Activated CD4-positive, alpha-beta T cell treated with anti-CD3 and anti-CD28 coated beads for 48 hours (primary cell): ENCODE measurements around the gene RASL11A.
"Not testable (repeated sequence)": the region's sequence is repeated elsewhere in the genome, so short reads cannot be mapped to it uniquely, and the experiment has no call there.

ENCODE experiments used
- DNase-seq: peaks from one replicate; pipeline ENCODE4 v3.0.0-alpha.2; 2020

Gene RASL11A

DNA sequence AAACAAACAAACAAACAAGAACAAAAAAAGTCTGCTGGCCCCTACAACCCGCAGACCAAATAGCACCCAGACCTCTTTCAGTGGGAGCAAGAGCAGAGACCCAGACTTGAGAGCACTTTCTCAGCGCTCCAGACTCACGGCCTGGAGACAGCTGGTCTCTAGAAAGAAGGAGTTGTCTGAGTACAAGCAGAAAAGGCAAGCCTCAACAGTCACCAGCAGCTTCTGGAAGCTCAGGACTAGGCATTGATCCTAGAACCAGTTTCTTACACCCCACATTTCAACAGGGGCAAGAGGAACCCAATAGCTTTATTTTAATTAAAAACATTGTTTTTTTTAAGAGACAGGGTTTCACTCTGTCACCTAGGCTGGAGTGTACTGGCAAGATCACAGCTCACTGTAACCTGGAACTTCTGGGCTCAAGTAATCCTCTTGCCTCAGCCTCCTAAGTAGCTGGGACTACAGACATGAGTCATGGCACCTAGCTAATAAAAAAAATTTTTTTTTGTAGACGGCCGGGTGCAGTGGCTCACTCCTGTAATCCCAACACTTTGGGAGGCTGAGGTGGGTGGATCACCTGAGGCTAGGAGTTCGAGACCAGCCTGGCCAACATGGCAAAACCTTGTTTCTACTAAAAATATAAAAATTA is 30.4 kb downstream of the RASL11A start:
- DNase-seq: no peak

DNA sequence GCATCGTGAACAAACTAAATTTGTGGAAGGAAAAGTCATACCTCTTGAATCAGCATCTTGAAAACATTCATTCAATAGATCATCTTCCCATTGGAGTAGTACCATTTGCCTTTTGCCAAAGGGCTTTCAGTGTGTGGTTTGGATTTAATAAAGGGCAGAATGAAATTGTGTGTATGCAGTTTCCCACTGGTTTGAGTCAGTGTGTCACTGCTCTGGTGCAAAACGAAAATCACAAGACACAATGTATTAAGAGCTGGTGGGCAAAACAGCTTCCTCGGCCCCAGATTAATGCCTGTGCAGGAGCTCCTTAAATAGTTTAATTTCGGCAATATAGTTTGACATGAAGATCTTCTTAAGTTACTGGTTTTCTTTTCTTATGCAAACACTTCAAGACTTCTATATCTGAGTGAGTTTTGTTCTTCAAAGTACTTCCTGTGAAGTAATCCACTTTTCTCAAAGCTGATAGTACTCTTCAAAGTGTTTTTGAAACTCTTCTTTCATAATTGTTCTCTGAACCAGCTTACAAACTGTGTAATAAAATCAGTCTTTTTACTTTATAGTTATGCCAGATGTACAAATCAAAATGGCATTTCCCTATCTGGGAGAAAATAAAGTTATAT is 32.1 kb downstream of the RASL11A start:
- DNase-seq: no peak

DNA sequence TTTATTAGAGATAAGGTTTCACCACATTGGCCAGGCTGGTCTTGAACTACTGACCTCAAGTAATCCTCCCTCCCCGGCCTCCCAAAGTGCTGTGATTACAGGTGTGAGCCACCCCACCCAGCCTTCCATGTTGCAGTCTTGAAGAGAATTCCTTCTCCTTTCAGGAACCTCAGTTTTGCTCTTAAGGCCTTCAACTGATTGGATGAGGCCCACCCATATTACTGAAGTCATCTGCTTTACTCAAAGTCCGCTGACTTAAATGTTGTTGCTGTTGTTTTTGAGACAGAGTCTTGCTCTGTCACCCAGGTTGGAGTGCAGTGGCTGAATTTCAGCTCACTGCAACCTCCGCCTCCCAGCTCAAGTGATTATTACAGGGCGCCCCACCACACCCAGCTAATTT is 33.5 kb downstream of the RASL11A start:
- no peak for DNase-seq

DNA sequence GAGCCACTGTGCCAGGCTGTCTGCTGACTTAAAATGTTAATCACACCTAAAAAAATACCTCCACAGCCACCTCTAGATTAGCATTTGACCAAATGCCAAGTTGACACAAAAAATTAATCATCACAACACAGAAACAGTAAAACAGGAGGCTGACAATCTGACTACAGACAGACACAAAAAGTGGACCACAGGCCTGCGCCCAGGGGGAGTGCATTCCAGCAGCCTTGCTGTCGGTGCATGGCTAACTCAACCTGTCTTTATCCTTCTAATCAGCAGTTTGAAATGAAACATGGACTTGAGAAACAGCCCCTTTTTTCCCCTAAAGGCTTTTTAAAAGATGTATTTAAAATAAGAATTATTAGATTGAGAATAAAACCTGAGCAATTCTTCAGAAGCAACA is 34.0 kb downstream of the RASL11A start:
- no peak for DNase-seq

DNA sequence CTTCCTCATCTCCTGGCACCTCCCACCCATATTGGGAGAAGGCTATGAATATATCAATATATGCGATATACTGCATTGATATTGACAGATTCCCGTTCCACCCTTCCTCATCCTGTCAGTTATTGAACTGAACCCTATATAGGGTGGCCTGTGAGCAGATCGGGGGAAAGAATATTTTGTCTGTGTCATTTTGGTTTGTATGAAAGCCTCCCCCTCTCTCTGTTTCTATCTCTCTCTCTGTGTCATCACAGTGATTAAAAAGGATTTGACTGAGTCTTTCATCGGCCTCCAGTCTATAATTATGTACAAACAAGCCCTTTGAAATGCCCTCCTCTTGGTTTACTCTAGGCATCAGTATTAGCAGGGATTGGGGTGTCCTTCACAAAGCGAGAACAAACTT is 35.7 kb downstream of the RASL11A start:
- no peak for DNase-seq

DNA sequence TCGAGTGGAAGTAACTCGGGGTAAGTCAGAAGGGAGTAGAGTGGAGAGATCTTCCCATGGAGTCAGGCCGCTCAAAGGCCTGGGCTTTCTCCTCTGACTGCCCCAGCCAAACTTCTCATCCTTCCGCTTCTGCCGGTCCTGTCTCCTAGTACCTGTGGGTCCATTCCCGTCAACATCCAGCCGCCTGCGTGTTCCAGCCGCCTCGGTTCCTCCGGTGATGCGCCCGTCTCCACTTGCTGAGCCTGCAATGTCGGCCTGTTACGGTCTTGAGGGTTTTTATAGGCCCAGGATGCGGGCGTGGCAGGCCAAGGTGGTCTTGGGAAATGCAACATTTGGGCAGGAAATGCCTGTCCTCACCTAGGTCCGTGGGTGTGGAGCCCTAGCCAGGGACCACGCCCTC is 38.3 kb downstream of the RASL11A start:
- no peak for DNase-seq

DNA sequence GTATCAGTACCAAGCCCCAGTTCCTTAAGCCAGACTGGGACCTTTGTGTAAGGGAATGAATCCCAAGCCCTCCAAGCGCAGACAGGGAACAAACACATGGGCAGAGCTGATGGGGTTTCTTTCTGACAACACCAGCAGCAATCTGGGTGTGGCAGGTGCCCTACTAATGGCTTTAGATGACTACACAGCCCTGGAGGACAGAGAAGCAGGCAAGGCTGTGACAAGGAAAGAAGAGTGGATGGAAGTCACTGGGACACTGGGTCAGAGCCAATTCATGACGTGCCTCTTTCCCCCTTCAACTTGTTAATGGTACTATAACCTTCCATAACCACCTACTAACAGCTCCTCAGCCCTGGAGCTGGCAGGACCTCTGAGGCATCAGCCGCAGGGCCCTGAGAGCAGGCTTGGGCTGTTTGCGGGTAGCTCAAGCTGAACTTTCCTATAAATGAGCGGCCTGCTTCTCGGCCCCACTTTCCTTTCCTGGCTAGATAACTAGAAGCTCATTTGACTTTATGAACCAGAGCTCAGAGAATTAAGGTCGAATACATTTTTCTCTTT is 38.9 kb downstream of the RASL11A start:
- DNase-seq: no peak

DNA sequence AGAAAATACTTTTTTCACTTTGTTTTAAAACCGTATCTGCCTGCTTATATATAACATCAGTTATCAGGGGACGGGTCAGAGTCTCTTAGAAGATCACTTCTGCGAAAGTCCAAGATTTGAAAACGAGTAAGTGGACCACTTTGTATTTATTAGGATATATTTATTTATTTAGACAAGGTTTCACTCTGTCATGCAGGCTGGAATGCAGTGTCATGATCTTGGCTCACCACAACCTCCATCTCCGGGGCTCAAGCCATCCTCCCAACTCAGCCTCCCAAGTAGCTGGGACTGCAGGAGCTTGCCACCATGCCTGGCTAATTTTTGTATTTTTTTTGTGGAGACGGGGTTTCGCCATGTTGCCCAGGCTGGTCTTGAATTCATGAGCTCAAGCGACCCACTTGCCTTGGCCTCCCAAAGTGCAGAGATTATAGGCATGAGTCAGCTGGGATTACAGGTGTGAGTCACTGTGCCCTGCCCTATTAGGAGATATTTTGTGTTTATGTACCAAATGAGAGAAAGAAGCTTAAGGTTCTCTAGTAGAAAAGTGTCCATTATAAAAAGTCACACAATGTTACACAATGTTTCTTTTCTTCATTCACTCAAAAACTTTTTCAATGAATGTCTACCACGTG is 39.5 kb downstream of the RASL11A start:
- no peak for DNase-seq

DNA sequence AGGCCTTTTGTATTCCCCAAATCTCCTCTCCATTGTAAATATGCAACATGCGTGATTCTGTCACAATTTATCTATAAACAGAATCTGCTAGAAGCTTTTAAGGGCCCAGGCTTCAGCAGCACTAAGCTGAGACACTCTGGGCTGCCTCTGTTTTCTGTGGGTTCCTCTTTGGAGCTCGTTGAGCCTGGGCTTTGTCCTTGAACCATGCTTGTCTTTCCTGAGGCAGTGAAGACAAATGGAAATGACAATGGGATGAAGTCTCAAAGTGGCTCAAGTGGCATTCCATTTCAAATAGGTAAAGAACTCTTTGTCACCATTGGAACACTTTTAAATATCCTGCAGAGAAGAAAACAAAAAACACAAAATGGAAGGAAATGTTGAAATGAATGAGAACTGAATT is 40.3 kb downstream of the RASL11A start:
- no peak for DNase-seq

DNA sequence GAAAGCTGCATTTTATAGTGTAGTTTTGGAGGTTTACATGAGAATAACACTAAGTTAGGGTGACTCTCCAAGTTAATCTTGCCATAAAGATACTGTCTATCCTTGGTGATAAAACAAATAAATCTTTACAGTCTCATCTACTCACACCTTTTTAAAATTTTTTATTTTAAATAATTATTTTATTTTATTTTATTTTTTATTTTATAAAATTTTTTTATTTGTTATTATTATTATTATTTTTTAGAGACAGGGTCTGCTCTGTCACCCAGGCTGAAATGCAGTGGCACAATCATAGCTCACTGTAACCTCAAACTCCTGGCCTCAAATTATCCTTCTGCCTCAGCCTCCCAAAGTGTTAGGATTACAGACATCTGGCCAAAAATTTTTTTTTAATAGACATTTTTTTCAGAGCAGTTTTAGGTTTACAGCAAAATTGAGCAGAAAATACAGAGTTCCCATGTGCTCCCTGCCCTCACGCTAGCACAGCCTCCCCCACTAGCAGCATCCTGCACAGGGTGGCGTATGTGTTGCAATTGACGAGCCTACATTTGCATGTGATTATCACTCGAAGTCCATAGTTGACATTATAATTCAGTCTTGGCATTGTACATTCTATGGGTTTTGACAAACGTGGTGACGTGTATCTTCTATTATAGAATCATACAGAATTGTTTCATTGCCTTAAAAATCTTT is 41.0 kb downstream of the RASL11A start:
- no peak for DNase-seq

DNA sequence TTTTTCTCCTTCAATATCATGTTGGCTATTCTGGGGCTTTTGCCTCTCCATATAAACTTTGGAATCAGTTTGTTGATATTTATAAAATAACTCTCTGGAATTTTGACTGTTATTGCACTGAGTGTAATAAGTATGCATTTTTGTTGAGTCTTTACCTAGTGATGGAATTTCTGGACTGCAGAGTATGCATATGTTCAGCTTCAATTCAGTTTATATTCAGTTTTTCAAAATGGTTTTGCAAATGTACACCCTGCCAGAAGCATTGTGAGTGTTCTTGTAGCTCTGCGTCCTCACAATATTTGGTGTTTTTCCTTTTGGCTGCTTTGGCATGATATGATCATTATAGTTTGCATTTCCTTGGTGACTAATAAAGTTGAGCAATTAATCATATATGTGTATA is 43.1 kb downstream of the RASL11A start:
- DNase-seq: no peak

DNA sequence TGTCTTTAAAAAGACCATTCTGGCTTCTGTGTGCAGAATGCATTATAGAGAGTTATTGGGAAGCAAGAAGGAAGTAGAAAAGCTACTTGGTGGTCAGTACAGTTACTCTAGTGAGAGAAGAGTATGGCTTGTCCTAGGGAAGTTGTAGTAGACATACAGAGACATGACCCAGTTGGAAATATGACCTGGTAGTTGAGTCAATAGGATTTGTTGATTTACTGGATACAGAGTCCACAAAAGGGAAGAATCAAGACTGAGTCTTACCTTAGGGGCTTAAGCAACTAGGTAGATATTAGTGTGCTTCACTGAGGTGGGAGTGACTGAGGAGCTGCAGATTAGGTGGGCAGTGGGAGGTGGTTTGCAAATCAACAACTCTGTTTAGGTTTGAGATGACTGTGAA is 48.8 kb downstream of the RASL11A start:
- no peak for DNase-seq

DNA sequence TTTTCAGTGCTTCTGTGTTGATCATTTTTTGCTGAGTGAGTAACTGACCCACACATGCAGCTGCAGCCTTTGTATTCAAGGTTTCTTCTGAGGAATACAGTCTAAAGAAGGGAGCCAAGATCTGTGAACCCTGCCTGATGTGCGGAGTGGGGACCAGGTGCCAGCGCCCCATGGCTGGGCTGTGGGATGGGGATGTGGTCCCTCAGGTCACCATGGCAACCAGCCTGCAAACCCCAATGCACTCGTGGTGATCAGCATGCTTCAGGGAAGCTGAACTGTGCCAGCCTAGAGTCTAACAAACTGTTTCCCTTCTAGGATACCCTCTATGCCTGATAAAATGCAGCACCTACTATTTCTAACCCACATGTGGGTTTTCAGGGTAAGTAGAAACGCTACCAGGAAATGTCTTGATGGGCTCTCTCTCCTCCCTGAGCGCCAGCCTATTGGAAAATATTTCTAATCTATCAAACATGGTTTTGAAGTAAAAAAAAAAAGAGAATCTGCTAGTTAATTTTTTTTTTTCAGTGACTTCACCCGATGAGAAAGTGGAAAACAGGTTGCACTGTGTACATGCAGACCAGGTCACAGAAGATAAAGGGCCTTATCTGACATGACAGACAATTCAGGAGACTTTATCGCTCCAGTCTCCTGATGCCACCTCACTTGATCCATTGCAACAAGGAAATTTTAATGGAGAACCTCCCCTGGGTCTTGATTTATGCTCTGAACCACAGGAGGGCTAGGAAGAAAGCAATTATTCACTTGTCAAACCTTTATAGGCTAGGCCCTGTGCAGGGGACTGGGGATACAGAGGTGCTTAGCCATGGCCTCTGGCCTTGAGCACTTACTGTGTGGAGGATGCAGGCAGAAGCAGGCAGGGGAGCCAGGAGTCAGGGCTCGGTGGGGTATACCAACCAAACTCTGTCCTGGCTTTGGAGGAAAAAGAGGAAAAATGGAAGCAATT is 51.1 kb downstream of the RASL11A start:
- DNase-seq: no peak

DNA sequence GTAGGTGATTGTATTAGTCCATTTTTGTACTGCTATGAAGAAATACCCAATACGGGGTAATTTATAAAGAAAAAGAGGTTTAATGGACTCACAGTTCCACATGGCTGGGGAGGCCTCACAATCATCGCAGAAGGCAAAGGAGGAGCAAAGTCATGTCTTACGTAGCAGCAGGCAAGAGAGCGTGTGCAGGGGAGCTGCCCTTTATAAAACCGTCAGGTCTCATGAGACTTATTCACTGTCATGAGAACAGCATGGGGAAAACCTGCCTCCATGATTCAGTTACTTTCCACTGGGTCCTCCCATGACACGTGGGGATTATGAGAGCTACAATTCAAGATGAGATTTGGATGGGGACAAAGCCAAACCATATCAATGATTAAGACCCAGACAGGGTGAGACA is 51.8 kb downstream of the RASL11A start:
- DNase-seq: not testable (repeated sequence)
